Effector memory CD4-positive, alpha-beta T cell (primary cell): ENCODE data around the gene PAK5.

Experiments used
- DNase-seq, 3 donors: peaks; one replicate each; pipeline ENCODE4 v3.0.0-alpha.2; 2020
- H3K27ac ChIP-seq: 2 replicates; pipeline ENCODE4 v1.7.0; 2013; ENCODE audit warnings: mild to moderate bottlenecking, low read length, moderate library complexity; ENCODE audit not compliant: insufficient read depth, poor library complexity, severe bottlenecking
- H3K27me3 ChIP-seq: replicated peaks from 2 replicates; pipeline ENCODE4 v1.7.0; 2013; ENCODE audit warnings: mild to moderate bottlenecking, low read length; ENCODE audit not compliant: insufficient read depth, control insufficient read depth, poor library complexity, severe bottlenecking
- H3K36me3 ChIP-seq: 2 replicates; pipeline ENCODE4 v1.7.0; 2013; ENCODE audit warnings: mild to moderate bottlenecking, low read length, moderate library complexity; ENCODE audit not compliant: control insufficient read depth, insufficient read depth
- H3K4me1 ChIP-seq: 2 replicates; pipeline ENCODE4 v1.7.0; 2013; ENCODE audit warnings: low read length, mild to moderate bottlenecking; ENCODE audit not compliant: control insufficient read depth, insufficient read depth, poor library complexity, severe bottlenecking
- H3K4me3 ChIP-seq: 2 replicates; pipeline ENCODE4 v1.7.0; 2013; ENCODE audit warnings: low read length, low read depth, mild to moderate bottlenecking; ENCODE audit not compliant: insufficient read depth, poor library complexity, severe bottlenecking
- H3K9me3 ChIP-seq: 2 replicates; pipeline ENCODE4 v1.7.0; 2013; ENCODE audit warnings: mild to moderate bottlenecking, low read length, moderate library complexity; ENCODE audit not compliant: control insufficient read depth

Gene PAK5

DNA sequence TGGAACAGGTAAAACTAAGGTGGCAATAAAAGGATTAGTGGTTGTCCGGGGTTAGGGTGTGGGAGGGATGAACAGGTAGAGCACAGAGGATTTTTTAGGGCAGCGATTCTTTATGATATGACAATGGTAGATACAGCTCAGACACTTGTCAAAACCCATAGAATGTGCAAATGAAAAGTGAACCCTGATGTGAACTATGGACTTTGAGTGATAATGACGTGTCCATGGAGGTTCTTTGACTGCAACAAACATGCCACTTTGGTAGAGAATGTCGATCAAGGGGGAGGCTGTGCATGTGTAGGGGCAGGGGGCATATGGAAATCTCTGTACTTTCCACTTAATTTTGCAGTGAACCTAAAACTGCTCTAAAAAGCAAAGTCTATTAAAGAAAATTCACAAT lies 223.8 kb downstream of the PAK5 start:
- no peak for DNase-seq
- H3K4me1 ChIP-seq = no peaks in the 10 kb centered on the region
- no peaks in the 10 kb centered on the region for H3K27me3 ChIP-seq
- H3K4me3 ChIP-seq = no peak overlapping the region
- H3K27ac ChIP-seq = no peak overlapping the region
- H3K9me3 ChIP-seq = no peaks in the 10 kb centered on the region
- no peaks in the 10 kb centered on the region for H3K36me3 ChIP-seq

DNA sequence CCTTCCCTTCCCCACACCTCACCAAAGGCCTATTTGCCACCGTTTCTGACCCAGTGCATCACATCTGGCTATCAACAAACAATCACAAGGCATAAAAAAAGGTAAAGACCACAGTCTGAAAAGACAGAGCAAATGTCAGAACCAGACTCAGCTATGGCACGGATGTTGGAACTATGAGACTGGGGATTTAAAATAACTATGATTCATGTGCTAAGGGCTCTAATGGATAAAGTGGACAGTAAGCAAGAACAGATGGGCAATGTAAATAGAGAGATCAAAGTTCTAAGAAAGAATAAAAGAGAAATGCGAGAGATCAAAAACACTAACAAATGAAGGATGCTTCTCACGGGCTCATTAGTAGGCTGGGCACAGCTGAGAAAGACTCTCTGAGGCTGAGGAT lies 225.0 kb downstream of the PAK5 start:
- Histone ChIP-seq H3K27me3 (no peaks in the 10 kb centered on the region), H3K4me3 (no peak overlapping the region), H3K27ac (no peak overlapping the region), H3K36me3 (no peaks in the 10 kb centered on the region), H3K9me3 (no peaks in the 10 kb centered on the region), H3K4me1 (no peaks in the 10 kb centered on the region)
- no peak for DNase-seq

GRCh38 chr20:9611921-9612320 lies 227.0 kb downstream of the PAK5 start:
- DNase-seq = no peak
- H3K4me3 ChIP-seq = no peak overlapping the region
- H3K27me3 ChIP-seq = no peaks in the 10 kb centered on the region
- no peaks in the 10 kb centered on the region for H3K4me1 ChIP-seq
- no peak overlapping the region for H3K27ac ChIP-seq
- no peaks in the 10 kb centered on the region for H3K36me3 ChIP-seq
- no peaks in the 10 kb centered on the region for H3K9me3 ChIP-seq

DNA sequence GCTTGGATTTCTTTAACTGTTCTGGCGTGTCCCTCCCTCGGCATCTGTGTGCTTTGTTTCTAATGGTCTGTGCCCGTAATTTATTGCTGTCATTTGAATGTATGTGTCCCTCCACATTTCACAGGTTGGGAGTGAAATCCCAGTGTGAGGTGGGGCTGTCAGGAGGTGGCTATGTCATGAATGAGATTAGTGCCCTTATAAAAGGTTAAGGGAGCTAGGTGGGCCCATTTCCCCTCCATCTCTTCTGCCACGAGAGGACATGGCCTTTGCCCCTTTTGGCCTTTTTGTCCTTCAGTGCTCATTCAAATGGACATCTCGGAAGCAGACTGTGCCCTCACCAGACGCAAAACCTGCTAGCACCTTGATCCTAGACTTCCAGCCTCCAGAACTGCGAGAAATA lies 228.2 kb downstream of the PAK5 start:
- Histone ChIP-seq H3K9me3 (no peaks in the 10 kb centered on the region), H3K27me3 (no peaks in the 10 kb centered on the region), H3K4me3 (no peak overlapping the region), H3K4me1 (no peaks in the 10 kb centered on the region), H3K27ac (no peak overlapping the region), H3K36me3 (no peaks in the 10 kb centered on the region)
- DNase-seq = no peak

DNA sequence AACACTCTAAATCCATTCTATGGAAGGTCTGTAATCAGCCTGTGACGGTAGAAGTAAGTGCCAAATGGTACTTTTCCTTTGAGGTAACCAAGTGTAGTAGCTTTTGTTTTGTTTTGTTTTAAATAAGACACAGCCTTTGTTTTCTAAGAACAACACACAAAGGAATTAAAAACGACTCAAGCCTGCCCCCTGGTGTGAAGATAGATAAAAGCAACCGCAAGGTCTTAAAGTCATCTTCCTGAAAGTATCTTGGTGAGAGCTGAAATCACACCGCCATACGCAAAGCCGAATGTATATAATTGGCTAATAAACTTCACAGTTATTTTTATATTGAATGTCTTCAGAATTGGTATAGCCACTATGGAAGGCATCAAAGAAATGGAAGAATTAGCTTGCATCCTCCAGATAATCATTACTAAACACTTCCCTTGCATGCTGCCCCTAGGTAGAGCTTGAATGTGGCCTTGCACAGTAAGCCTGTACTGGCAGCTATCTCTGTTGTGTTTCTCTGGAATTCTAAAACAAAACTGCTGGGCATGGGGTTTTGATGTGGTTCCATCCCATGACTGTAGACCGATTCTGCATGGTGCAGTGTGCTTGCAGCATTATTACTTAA lies 228.9 kb downstream of the PAK5 start:
- no peak overlapping the region for H3K4me3 ChIP-seq
- H3K27me3 ChIP-seq = no peaks in the 10 kb centered on the region
- H3K27ac ChIP-seq = no peak overlapping the region
- DNase-seq = no peak
- H3K9me3 ChIP-seq = no peaks in the 10 kb centered on the region
- H3K36me3 ChIP-seq = no peaks in the 10 kb centered on the region
- H3K4me1 ChIP-seq = no peaks in the 10 kb centered on the region

DNA sequence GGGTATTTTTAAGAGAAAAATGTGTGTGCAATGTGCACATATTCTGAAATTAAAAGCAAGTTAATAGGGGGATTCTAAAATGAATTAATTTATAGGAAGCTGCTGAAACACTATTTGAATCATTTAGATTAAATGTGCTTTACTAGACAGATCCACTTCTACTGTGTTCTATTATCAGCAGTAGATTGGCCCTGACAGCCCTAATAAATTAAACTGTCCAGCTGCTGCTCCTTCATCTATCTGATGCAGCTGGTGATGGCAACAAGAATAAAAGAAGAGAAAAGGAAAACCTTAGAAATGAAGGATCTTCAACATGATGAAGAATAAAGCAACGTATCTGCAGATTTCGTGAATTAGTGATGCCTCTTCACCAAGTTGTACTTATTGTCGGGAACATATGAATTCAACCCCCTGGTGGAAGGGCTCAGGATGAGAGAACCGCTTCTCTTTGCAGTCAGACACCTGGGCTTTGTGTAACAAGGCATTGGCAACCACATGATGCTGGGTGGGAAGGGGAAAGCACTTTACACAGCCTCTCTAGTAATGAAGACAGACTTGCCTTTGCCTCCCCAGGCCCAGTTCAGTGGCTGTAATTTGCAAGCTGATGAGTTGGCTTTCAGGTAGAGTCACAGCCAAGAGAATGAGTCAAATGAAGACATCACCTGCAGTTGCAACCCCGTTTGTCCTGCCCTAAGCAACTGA lies 230.1 kb downstream of the PAK5 start:
- no peaks in the 10 kb centered on the region for H3K4me1 ChIP-seq

DNA sequence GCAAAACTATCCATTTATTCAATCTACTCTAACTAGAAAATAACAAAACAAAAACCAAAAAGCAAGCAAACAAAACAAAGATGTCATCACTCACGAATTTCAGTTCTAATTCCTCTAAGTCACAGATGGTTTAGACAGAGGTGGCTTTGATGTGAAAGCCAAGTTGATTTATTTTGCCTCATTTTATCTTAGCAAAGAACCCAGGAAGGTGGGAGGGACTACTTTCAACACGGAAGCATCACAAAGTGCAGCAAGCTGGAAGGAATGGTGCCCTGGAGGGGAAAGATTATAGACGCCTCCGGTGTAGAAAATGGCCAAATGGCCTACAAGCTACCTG lies 236.1 kb downstream of the PAK5 start:
- Histone ChIP-seq H3K27ac (no peak overlapping the region), H3K4me3 (no peak overlapping the region), H3K27me3 (no peaks in the 10 kb centered on the region), H3K36me3 (no peaks in the 10 kb centered on the region), H3K9me3 (no peaks in the 10 kb centered on the region), H3K4me1 (no peaks in the 10 kb centered on the region)
- DNase-seq = no peak

More for the DNA sequence above, 230.1 kb downstream of the PAK5 start:
- DNase-seq = no peak
- H3K9me3 ChIP-seq = no peaks in the 10 kb centered on the region
- no peak overlapping the region for H3K4me3 ChIP-seq
- no peak overlapping the region for H3K27ac ChIP-seq
- no peaks in the 10 kb centered on the region for H3K27me3 ChIP-seq
- H3K36me3 ChIP-seq = no peaks in the 10 kb centered on the region

GRCh38 chr20:9600562-9600961 lies 238.3 kb downstream of the PAK5 start:
- Histone ChIP-seq H3K27ac (no peak overlapping the region), H3K4me1 (no peaks in the 10 kb centered on the region), H3K4me3 (no peak overlapping the region), H3K27me3 (no peaks in the 10 kb centered on the region), H3K9me3 (no peaks in the 10 kb centered on the region), H3K36me3 (no peaks in the 10 kb centered on the region)
- DNase-seq = no peak

GRCh38 chr20:9597547-9597946 lies 241.3 kb downstream of the PAK5 start:
- Histone ChIP-seq H3K27ac (no peak overlapping the region), H3K4me1 (no peaks in the 10 kb centered on the region), H3K9me3 (no peaks in the 10 kb centered on the region), H3K36me3 (no peaks in the 10 kb centered on the region), H3K4me3 (no peak overlapping the region), H3K27me3 (no peaks in the 10 kb centered on the region)
- DNase-seq = no peak

- Histone ChIP-seq H3K36me3 (no peaks in the 10 kb centered on the region), H3K4me3 (no peak overlapping the region), H3K27me3 (no peaks in the 10 kb centered on the region), H3K9me3 (no peaks in the 10 kb centered on the region), H3K4me1 (no peaks in the 10 kb centered on the region), H3K27ac (no peak overlapping the region)
- no peak for DNase-seq
Observed at GRCh38 chr20:9595763-9596162, 243.1 kb downstream of the PAK5 start.
